ENCODE data around the gene ASCL5. TPM values are rescaled to one million over a fixed set of nuclear protein-coding genes. Genes with fewer than 3 reads are reported as not detected.

ASCL5 gene
- total and polyA plus RNA-seq, 9 of the 15 experiments (the other 6 are each of a cell fraction or from before 2014, with no cell fraction given): 0.09 TPM; not detected in 8

GRCh38 chr1:201153474-201154388, 26.7 kb upstream of the ASCL5 start (continued):
- TF ChIP-seq ELK1 (CRISPR knock-in tag; IDR thresholded peaks at IDR 0.05): no peak
- TF ChIP-seq NFRKB (IDR thresholded peaks at IDR 0.05; ENCODE audit: low read depth): peak; percentile 14; the same call in 1 of the 2 replicates
- peak; percentile 82 for TF ChIP-seq CXXC5 (CRISPR knock-in tag; IDR thresholded peaks at IDR 0.05)
- no peak for TF ChIP-seq SETDB1 (IDR thresholded peaks at IDR 0.05; ENCODE audit: low read length)
- TF ChIP-seq ZC3H8 (IDR thresholded peaks at IDR 0.05): no peak
- no peak for TF ChIP-seq ZNF3 (CRISPR knock-in tag; IDR thresholded peaks at IDR 0.05)
- peak; percentile 90 for TF ChIP-seq SOX6 (IDR thresholded peaks at IDR 0.05)
- no peak for TF ChIP-seq MEF2A (IDR thresholded peaks at IDR 0.05; ENCODE audit: control insufficient read depth, low read depth, low read length)
- no peak for TF ChIP-seq ZNF592 (IDR thresholded peaks at IDR 0.05)
- peak; percentile 32; the same call in 1 of the 2 replicates for TF ChIP-seq ZBTB17 (CRISPR knock-in tag; IDR thresholded peaks at IDR 0.05)
- TF ChIP-seq, protein P1, sequence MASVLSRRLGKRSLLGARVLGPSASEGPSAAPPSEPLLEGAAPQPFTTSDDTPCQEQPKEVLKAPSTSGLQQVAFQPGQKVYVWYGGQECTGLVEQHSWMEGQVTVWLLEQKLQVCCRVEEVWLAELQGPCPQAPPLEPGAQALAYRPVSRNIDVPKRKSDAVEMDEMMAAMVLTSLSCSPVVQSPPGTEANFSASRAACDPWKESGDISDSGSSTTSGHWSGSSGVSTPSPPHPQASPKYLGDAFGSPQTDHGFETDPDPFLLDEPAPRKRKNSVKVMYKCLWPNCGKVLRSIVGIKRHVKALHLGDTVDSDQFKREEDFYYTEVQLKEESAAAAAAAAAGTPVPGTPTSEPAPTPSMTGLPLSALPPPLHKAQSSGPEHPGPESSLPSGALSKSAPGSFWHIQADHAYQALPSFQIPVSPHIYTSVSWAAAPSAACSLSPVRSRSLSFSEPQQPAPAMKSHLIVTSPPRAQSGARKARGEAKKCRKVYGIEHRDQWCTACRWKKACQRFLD (CRISPR knock-in tag; IDR thresholded peaks at IDR 0.05): no peak; the same call in 1 of the 2 replicates
- TF ChIP-seq ZSCAN32 (CRISPR knock-in tag; IDR thresholded peaks at IDR 0.05): no peak
- peak; percentile 65 for TF ChIP-seq CREM (IDR thresholded peaks at IDR 0.05; ENCODE audit: low read depth)
- TF ChIP-seq POU5F1 (IDR thresholded peaks at IDR 0.05; ENCODE audit: borderline replicate concordance, low read depth, low read length, partially characterized antibody): no peak
- TF ChIP-seq TAF7 (tag; IDR thresholded peaks at IDR 0.05): 0 out of 2 replicates have a peak, but pooled peaks have one; percentile 25
- peak; percentile 97 for TF ChIP-seq TEAD4 (IDR thresholded peaks at IDR 0.05; ENCODE audit: low read length)
- TF ChIP-seq TEAD4 (CRISPR knock-in tag; IDR thresholded peaks at IDR 0.05; ENCODE audit: borderline replicate concordance): no peak
- peak; percentile 79 for TF ChIP-seq LEF1 (IDR thresholded peaks at IDR 0.05)
- TF ChIP-seq GATA2 (CRISPR knock-in tag; IDR thresholded peaks at IDR 0.05): peak; percentile 94
- peak; percentile 90 for TF ChIP-seq SMAD4 (CRISPR knock-in tag; conservative IDR thresholded peaks at IDR 0.05)
- no peak for TF ChIP-seq ZNF644 (tag; IDR thresholded peaks at IDR 0.05; ENCODE audit: low read depth)
- TF ChIP-seq PHF8 (IDR thresholded peaks at IDR 0.05; ENCODE audit: borderline replicate concordance, low read length): peak; percentile 63
- no peak for TF ChIP-seq NFIX (CRISPR knock-in tag; IDR thresholded peaks at IDR 0.05; ENCODE audit: low read depth)

Data from K562 (cell line).